Measurements from ENCODE around the gene KCNH8.

DNA sequence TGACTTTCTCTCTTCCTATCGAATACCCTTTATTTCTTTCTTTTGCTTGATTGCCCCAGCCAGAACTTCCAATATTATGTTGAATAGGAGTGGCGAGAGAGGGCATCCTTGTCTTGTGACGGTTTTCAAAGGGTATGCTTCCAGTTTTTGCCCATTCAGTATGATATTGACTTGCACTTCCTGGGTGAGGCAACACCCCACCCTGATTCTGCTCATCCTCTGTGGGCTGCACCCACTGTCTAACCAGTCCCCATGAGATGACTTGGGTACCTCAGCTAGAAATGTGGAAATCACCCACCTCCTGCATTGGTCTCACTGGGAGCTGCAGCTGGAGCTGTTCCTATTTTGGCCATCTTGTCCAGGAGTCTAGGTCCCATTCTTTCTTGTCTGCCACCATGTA lies 44.8 kb upstream of the KCNH8 start:
- TF ChIP-seq POLR2A (IDR thresholded peaks at IDR 0.05), result no peak
- TF ChIP-seq, protein P1, sequence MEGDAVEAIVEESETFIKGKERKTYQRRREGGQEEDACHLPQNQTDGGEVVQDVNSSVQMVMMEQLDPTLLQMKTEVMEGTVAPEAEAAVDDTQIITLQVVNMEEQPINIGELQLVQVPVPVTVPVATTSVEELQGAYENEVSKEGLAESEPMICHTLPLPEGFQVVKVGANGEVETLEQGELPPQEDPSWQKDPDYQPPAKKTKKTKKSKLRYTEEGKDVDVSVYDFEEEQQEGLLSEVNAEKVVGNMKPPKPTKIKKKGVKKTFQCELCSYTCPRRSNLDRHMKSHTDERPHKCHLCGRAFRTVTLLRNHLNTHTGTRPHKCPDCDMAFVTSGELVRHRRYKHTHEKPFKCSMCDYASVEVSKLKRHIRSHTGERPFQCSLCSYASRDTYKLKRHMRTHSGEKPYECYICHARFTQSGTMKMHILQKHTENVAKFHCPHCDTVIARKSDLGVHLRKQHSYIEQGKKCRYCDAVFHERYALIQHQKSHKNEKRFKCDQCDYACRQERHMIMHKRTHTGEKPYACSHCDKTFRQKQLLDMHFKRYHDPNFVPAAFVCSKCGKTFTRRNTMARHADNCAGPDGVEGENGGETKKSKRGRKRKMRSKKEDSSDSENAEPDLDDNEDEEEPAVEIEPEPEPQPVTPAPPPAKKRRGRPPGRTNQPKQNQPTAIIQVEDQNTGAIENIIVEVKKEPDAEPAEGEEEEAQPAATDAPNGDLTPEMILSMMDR (IDR thresholded peaks at IDR 0.05), result no peak
- TF ChIP-seq EP300 (IDR thresholded peaks at IDR 0.05; ENCODE audit: low read depth), result no peak
- no peak for TF ChIP-seq POLR2AphosphoS5 (IDR thresholded peaks at IDR 0.05)
